ENCODE measurements around the gene PRKCZ.

The PRKCZ gene

DNA sequence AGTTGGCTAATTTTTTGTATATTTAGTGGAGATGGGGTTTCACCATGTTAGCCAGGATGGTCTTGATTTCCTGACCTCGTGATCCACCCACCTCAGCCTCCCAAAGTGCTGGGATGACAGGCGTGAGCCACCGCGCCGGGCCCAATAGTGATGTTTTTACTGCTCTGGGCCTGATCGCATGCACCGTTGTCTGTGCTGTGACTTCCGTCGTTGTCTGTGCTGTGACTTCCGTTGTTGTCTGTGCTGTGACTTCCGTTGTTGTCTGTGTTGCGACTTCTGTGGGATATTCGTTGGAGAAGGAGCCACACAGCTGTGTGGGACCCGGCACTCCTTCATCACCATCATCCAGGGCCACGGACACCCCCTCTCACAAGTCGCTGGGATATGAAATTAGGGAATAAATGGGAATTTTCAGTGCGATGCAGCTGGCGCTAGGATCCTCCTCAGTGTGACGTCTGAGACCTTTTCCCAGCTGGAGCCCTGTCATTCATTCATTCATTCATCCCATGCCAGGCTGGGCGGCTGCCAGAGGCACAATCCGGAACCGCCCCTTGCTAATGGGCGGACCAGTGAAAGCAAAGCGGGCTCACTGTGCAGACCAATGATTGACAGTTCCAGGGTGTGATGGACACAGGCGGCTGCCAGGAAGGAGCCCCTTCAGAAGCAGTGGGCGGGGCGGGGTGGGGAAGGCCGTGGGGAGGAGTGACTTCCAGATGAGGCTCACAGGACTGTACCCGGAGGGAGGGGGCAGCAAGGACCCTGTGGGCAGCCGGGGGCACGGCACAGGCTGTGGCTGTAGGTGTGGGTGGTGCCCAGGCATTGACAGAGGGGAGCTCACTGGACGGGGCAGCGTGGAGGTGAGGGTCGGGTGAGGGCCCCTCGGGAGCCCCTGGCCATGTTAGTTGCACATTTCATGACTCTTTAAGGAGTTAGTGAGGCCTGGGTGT is 48.9 kb downstream of the PRKCZ start:
- in situ Hi-C loops (cut with MboI; ENCODE audit: low sequenced_read_pairs), result no loop called here

DNA sequence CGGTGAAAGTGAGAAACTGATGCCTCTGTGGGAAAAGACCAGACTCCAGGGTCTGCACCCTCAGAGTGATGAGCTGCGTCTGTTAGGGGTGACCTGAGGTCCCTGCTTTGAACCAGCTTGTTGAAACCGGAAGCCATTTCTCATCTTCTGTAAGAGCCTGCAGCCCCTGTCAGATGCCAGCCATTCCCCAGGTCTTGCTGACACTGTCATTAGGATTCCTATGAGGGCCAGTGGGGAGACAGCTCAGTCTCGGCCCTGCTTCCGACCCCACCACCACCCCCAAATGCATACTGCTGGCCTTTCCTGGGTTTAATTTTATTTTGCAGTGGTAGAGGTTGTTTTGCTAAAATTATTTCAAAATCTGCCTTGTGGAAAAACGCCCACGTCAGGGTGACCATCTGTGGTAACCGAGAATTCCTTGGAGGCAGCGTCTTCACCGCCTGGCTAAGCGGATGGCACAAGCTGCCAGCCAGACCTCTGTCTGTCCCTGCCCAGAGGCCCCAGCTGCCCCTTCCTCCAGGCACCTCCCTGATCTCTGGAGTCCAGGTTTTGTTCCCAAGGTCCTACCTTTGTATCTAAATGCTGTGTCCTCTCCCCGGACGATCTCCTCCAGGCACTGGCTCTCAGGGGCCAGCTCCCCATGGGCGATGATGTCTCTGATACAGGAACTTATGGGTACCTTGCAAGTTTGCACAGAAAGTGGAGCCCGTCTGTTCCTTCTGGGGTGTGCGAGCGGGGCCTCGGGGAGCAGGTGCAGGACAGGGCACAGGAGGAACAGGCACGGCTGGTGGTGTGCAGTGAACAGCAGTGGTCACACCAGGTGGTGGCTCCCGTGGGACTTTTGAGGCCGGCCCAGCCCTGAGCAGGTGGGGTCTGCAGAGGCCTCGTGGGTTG is 49.9 kb downstream of the PRKCZ start:
- in situ Hi-C loops (cut with MboI; ENCODE audit: low sequenced_read_pairs), result no loop called here

DNA sequence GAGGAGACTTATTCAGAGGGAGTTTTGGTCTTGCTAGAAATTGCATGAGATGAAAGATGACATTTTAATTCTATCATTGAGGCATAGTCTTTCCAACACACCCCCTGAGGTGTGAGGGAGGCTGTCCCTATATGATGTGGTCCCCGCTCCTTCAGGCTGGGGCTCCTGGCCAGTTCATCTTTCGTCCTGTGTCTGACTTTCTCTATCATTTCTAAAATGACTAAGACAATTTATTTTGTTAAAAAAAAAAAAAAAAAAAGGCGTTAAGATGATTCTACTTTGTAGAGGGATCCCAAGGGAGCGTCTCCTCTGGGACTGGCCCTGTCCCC is 50.5 kb downstream of the PRKCZ start:
- in situ Hi-C loops (cut with MboI; ENCODE audit: low sequenced_read_pairs), result no loop called here

DNA sequence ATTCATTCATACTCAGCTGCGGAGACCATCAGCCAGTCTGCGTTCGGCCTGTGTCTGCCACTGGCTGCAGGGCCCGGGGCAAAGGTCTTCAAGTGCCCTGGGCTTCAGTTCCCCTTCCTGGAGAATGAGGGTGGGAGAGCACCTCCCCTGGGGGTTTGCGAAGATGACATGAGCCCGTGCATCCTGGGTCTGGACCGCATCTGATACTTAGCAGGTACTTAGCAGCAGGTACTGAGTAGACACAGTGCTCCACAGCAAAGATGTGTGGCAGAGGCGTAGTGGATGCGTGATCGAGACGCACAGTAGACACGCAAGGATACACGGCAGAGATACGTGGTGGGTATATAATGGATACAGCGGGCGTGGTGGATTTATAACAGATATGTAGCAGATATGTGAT is 51.3 kb downstream of the PRKCZ start:
- in situ Hi-C loops (cut with MboI; ENCODE audit: low sequenced_read_pairs), result no loop called here

DNA sequence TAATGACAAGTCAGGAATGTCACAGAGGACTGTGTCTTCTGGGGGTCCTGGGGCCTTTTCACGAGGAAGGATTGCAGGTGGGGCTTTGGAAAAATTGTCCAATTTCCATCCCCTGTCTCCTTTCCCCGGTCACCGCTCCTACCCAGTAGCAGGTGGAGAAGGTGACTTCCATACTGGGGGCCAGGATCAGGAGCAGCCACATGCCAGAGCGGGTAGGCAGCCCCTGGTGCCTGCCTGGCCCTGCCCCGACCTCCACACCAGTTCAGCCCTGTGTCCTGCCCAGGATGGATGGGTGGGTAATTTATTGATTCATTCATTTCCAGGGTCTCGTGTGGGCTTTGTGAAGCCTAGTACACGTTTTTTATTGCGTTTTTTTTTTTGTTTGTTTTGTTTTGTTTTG is 51.7 kb downstream of the PRKCZ start:
- in situ Hi-C loops (cut with MboI; ENCODE audit: low sequenced_read_pairs), result no loop called here

DNA sequence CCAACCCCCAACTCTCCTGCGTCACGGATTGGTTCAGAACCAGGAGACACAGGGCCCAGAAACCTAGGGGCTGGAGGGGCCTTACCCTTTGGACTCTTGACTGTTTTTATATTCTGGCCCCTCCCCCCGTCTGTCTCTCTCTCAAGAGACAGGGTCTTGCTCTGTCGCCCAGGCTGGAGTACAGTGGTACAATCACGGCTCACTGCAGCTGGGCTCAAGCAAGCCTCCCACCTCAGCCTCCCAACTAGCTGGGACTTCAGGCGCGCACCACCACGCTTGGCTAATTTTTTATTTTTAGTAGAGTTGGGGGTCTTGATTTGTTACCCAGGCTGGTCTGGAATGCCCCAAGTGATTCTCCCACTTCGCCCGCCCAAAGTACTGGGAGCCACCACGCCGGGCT is 52.5 kb downstream of the PRKCZ start:
- in situ Hi-C loops (cut with MboI; ENCODE audit: low sequenced_read_pairs), result no loop called here

DNA sequence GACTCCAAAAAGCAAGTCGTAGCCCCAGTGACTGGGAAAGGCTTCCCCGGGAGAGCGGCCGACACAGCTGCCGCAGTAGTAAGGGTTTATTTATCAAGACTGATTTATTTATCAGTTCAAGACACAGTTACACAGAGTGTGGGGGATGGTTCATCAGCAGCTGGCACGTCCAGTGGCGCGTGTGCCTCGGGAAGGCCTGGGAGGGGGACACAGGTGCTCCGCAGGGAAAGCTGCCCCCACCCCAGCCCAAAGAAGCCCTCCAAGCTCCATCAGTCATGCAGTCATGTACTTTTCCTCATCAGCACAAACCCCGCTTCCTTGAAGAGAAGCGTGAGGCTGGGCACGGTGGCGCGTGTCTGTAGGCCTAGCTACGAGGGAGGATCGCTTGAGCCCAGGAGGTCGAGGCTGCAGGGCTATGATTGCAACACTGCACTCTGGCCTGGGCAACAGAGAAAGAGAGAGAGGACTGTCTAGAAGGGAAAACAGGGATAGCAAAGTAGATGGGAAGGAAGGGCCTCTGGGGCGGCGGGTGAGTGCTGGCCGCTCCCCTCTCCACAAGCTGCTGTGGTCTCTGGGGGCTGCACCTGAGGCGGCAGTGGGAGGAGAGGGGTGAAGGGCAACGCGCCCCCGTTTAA is 53.2 kb downstream of the PRKCZ start:
- in situ Hi-C loops (cut with MboI; ENCODE audit: low sequenced_read_pairs), result no loop called here

DNA sequence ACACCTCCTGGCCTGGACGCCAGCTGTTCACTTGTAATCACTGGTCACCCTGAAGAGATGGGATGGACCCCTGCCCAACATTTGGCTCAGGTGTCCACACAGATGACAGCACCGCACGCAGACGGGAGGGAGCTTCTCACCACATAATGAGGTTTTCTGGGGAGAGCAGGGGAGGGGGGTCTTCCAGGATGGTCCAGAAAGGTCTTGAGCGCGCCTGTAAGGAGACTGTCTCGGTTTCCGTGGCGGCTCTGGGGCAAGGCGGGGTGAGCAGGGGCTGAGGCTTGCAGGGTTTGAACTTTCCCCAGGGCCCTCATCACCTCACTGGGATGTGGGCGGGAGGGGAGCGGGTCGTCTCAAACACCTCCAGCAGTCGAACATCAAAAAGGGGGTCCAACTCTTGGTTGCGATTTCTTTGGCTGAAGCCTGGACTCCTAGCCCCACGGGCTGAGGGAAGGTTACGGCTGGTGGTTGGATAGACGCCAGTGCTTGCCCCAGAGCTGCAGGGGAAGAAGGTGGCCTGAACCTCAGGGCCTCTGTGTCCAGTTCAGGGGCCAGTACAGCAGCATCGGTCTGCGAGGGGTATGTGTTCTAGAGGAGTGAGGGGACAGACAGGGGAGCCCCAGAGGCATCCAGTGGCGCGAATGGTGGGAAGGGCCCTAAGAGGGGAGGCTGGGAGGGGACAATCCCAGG is 53.8 kb downstream of the PRKCZ start:
- in situ Hi-C loops (cut with MboI; ENCODE audit: low sequenced_read_pairs), result no loop called here

DNA sequence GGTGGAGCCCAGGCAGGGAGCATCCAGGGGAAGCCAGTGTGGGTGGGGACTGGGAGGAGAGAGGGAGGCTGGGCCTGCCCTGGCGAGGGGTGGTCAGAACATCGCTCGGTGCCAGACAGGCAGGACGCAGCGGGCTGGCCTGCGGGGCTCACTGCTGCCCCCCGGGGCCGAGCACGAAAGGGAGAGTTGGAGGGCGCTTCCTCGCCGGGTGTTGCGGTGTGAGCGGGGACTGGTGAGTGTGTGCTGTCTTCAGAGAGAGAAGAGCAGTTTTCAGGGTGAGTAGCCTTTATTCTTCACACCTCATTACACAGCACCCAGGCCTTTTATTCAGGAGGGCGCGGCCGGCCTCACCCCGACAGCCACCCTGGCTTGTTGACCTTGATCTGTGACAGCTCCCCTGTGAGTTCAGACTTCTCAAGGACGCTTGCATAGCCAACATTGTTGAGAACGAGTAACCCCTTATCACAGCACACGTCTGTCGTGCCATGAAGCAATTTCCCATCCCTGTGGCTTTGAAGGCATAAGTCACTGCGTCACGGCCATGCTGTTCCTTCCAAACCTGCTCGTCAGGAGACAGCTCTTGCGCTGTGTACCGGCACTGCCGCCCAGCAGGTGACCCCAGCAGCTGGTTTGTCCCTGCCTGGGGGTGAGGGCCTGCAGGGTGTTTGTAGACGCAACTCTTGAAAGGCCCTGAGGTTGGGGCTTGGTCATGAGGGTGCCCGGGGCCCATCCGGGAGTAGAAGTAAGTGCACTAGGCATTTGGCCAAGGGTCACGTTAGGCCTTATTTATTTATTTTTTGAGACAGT is 54.6 kb downstream of the PRKCZ start:
- in situ Hi-C loops (cut with MboI; ENCODE audit: low sequenced_read_pairs), result no loop called here

DNA sequence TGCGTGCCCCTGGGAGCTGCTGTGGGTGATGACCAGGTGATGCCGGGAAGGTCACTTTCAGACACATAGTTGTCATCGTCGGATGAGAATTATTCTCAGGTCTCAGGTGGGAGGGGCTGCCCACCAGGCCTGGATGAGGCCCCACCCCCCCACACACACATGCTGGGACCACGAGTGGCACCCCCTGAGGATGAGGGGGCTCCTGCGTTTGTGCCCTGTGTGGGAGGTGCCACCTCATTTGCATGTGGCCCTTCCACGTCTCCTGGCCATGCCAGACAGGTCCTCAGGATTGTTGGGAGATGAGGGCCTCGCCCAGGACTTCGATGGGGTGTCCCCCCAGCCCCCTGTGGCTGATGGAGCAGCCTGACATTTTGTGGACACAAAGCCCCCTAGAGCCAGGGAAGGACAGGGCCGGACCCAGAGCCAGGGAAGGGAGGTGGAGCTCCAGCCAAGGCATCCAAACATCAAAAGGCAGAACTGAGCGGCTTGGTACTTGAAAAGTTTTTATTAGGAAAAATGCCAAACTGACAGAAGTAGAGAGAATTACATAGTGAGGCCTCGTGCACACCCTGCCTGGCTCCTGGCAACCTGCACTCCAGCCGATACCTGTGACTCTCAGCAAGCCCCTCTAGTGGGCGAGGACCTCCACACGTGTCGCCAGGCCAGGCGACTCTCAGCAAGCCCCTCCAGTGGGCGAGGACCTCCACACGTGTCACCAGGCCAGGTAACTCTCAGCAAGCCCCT is 55.7 kb downstream of the PRKCZ start:
- in situ Hi-C loops (cut with MboI; ENCODE audit: low sequenced_read_pairs), result no loop called here

DNA sequence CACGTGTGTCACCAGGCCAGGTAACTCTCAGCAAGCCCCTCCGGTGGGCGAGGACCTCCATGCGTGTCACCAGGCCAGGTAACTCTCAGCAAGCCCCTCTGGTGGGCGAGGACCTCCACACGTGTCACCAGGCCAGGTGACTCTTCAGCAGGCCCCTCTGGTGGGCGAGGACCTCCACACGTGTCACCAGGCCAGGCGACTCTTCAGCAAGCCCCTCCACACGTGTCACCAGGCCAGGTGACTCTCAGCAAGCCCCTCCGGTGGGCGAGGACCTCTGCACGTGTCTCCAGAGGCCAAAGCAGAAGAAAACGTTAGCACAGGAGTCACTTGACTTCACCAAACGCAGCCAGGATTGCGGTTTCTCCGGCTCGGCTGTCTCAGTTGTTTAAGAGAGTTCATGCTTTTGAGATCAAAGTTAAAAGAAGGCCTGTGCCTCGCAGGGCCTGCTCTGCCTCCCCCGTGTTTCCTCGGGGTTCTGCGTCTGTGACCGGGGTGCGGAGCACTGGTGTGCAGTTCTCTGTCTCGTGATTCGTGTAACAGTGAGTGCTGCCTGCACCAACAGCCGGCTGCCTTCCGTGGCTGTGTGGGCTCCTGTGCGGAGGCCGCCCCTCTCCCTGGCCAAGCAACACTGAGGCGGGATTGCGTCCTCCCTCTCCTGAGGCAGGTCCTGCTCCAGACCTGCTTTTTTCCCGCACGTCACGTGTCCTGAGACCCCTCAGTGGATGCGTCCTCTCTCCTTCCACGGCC is 56.6 kb downstream of the PRKCZ start:
- in situ Hi-C loops (cut with MboI; ENCODE audit: low sequenced_read_pairs), result no loop called here

DNA sequence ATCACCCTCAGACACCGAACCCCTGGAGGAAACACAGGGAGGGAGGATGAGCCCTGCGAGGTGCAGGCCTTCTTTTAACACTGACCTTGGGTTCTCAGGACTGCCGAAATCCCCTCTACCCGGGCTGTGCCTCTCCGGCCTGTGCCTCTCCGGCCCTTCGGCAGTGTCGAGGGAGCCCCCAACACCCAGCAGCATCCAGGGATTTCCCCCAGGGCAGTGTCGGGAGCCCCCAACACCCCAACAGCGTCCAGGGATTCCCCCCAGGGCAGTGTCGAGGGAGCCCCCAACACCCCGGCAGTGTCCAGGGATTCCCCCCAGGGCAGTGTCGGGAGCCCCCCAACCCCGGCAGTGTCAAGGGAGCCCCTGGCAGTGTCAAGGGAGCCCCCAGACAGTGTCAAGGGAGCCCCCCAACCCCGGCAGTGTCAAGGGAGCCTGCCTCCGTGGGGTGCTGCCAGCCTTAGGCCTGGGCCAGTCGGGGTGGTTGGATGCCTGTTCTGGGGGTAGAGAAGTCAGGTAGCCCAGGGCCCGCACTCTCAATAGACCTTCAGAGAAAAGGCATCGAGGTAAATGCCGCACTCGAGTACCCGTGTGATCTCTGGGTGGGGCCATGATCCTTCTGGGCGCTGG is 57.5 kb downstream of the PRKCZ start:
- in situ Hi-C loops (cut with MboI; ENCODE audit: low sequenced_read_pairs), result no loop called here

DNA sequence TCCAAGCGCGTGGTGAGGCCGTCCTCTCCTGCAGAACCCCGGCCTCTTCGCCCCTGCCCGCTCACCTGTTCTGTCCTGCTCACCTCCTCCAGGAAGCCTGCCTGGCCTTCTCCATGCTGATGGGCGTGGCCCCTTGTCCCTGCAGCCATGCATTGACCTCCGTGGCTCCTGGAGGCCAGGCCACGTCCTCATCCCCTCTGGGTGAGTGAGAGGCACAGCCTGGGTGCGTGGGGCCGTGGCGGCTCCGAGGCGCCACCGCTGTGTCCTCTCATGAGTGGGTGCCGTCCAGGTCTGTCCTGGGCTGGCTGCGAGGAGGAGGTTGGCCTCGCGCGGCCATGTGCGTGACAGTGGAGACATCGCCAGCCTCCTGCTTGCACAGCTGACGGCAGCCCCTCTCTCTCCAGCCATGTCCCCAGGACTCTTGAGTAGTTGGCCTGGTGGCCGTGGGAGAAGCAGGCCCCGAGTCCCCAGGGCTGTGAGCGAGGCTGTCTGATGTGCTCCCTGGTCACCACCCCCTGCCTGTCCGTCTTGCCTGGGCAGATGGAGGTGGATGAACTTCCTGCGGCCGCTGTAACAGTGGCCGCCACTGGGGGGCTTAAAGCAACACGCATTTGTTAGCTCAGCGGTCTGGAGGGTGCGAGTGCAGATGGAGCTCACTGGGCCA is 58.1 kb downstream of the PRKCZ start:
- in situ Hi-C loops (cut with MboI; ENCODE audit: low sequenced_read_pairs), result no loop called here

DNA sequence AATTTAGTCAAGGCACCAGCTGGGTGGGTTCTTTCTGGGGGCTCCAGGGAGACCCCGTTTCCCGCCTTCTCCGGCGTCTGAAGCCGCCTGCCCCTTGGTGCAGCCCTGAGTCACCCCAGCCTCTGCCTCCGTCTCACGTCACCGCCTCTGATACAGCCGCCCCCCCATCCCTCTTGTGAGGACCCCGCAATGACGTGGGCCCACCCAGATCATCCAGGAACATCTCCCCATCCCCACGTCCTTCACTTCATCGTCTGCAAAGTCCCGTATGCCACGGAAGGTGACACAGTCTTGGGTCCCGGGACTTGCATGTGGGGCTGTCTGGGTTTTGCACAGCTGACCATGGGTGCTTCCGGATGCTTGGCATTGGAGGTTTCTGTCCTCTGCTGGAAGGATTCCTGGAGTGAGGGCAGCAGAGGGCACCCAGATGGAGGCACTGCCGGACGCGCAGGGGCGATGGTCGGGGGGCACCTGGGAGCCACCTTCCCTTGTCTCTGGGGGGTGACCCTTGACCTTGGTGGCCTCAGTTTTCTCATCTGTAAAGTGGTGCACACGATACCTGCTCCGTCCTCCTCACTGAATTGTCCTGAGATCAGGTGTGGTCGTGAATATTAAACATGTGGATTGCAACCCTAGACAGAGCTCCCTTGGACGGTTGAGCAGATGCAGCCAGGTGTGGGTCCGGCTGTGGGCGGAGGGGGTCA is 58.8 kb downstream of the PRKCZ start:
- in situ Hi-C loops (cut with MboI; ENCODE audit: low sequenced_read_pairs), result no loop called here

DNA sequence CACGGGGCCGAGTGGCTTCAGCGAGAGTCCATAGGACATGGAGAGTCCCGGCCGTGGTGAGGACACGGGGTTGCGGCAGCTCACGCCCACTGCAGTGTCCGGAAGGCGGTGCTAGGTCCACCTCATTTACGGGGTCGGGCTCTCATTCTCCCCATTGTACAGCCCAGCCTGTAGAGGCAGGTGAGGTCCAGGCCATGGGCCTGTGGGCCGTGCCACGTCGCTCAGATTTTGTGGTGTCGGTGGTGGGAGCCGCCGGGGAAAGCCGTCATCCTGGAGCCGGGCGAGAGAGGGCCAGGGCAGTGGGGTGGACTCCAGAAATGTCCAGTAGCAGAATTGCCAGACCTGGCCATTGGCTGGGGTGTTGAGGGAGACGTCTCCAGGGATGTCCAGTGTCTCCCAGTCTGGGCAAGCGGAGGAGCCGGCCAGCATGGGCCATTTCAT is 59.4 kb downstream of the PRKCZ start:
- in situ Hi-C loops (cut with MboI; ENCODE audit: low sequenced_read_pairs), result no loop called here

DNA sequence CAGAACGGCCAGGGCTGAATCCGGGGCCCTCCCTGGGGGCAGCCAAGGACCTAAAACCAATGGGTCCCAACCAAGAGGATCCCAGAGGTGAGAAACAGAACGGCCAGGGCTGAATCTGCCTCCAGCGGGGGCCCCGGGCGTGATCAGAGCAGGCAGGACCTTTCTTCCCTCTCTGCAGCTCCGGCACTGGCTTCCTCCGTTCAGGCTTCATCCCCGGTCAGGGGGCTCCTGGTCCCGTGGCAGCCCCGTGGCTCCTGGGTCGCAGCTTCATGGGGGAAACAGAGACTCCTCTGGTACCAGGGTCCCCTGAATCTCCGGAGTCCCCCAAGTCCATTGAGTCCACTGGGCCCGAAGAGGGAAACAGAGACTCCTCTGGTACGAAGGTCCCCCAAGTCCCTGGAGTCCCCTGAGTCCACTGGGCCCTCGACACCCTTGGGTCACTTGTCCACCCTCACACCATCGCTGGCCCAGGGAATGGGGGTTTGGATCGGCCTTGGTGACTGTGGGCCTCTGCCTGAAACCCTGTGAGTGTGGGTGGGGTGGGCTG is 60.1 kb downstream of the PRKCZ start:
- in situ Hi-C loops (cut with MboI; ENCODE audit: low sequenced_read_pairs), result no loop called here

Data from HL-60/S4 treated with phorbol 12-myristate 13-acetate at 8.2 ng/mL for 4 days and 3 days (cell line).